GM11168 (cell line): Measurements from ENCODE around the gene TUBA8.
"Not testable (repeated sequence)": the region's sequence is repeated elsewhere in the genome, so short reads cannot be mapped to it uniquely, and the experiment has no call there.

Experiments used
- in situ Hi-C: fragments of 300-500 bp; cut with MboI; formaldehyde crosslinking; loops from one replicate; pipeline ENCODE4 v1.12.0; 2022; ENCODE audit warnings: low sequenced_read_pairs; ENCODE audit not compliant: unreplicated experiment

TUBA8 gene

GRCh38 chr22:18121506-18121905 lies 10.9 kb downstream of the TUBA8 start:
- in situ Hi-C loops: no loop called here

- in situ Hi-C loops: no loop called here
These were observed 11.4 kb downstream of the TUBA8 start for GRCh38 chr22:18121954-18122554.

GRCh38 chr22:18123476-18124025 lies 12.9 kb downstream of the TUBA8 start:
- in situ Hi-C loops: not testable (repeated sequence)

GRCh38 chr22:18126606-18127005 lies 16.0 kb downstream of the TUBA8 start:
- in situ Hi-C loops: no loop called here

GRCh38 chr22:18130018-18130417 lies 19.4 kb downstream of the TUBA8 start:
- in situ Hi-C loops: no loop called here

- in situ Hi-C loops: no loop called here
These were observed 20.3 kb downstream of the TUBA8 start for GRCh38 chr22:18130699-18131429.

GRCh38 chr22:18133452-18133851 lies 22.8 kb downstream of the TUBA8 start:
- in situ Hi-C loops: no loop called here

GRCh38 chr22:18136563-18137320 lies 26.1 kb downstream of the TUBA8 start:
- in situ Hi-C loops: no loop called here

- in situ Hi-C loops: not testable (repeated sequence)
These were observed 30.4 kb downstream of the TUBA8 start for GRCh38 chr22:18141004-18141403.

GRCh38 chr22:18144105-18144504 lies 33.5 kb downstream of the TUBA8 start:
- in situ Hi-C loops: no loop called here

GRCh38 chr22:18145676-18146388 lies 35.2 kb downstream of the TUBA8 start:
- in situ Hi-C loops: no loop called here

- in situ Hi-C loops: no loop called here
These were observed 35.8 kb downstream of the TUBA8 start for GRCh38 chr22:18146389-18146753.

- in situ Hi-C loops: no loop called here
These were observed 37.2 kb downstream of the TUBA8 start for GRCh38 chr22:18147791-18148190.

GRCh38 chr22:18148293-18148965 lies 37.8 kb downstream of the TUBA8 start:
- in situ Hi-C loops: no loop called here

- in situ Hi-C loops: loop anchor here (25.0 kb wide), 1 partner anchor 360 kb away; the partner anchor contains the start of gene GGTLC3
These were observed 41.9 kb downstream of the TUBA8 start for GRCh38 chr22:18152519-18152918.

GRCh38 chr22:18154821-18155390 lies 44.3 kb downstream of the TUBA8 start:
- in situ Hi-C loops: loop anchor here (25.0 kb wide), 1 partner anchor 357 kb away; the partner anchor contains the start of gene GGTLC3

GRCh38 chr22:18155546-18155945 lies 44.9 kb downstream of the TUBA8 start:
- in situ Hi-C loops: loop anchor here (25.0 kb wide), 1 partner anchor 357 kb away; the partner anchor contains the start of gene GGTLC3

GRCh38 chr22:18156878-18157713 lies 46.5 kb downstream of the TUBA8 start:
- in situ Hi-C loops: loop anchor here (25.0 kb wide), 1 partner anchor 355 kb away; the partner anchor contains the start of gene GGTLC3
